PC-9 (cell line): ENCODE results near the gene FOXP1.

Experiments used
- CTCF ChIP-seq: fragments of 200-600 bp; sonication (generic); conservative IDR thresholded peaks from 2 replicates; pipeline ENCODE4 v1.6.1; 2017; ENCODE audit warnings: mixed run types, antibody characterized with exemption, mild to moderate bottlenecking, moderate library complexity
- EZH2 ChIP-seq: fragments of 200-600 bp; sonication (generic); IDR thresholded peaks from 2 replicates; pipeline ENCODE4 v1.8.0; 2017; ENCODE audit warnings: antibody characterized with exemption, low read depth

DNA sequence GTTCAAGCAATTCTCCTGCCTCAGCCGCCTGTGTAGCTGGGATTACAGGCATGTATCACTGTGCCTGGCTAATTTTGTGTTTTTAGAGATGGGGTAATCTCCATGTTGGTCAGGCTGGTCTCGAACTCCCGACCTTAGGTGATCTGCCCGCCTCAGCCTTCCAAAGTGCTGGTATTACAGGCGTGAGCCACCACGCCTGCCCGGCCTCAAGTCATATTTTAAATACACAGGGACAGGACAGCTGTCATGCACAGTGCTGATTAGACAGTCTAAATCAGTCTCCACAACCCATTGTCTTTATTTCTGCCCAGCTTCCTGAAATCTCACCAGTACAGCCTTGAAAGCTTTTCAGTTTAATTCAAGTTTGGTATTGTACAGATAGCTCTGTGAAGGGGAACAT lies 587.4 kb downstream of the FOXP1 start:
- TF ChIP-seq EZH2 (no peak), CTCF (no peak)
